HG02623 (cell line): ENCODE results near the gene DPYSL5.
A peak's percentile ranks its signal among the peaks of the same experiment; 100 is the strongest.

Source experiments
- ATAC-seq: cut with Tn5 transposase; IDR thresholded peaks from one replicate; pipeline ENCODE4 v1.9.1; 2021; ENCODE audit warnings: moderate library complexity; ENCODE audit not compliant: unreplicated experiment

DPYSL5 gene

GRCh38 chr2:26952374-26952773 is 104.4 kb downstream of the DPYSL5 start:
- no peak for ATAC-seq

- ATAC-seq = no peak
Observed at GRCh38 chr2:26954135-26954534, 106.2 kb downstream of the DPYSL5 start.

GRCh38 chr2:26957041-26957440 is 109.1 kb downstream of the DPYSL5 start:
- no peak for ATAC-seq

GRCh38 chr2:26957534-26957933 is 109.6 kb downstream of the DPYSL5 start:
- no peak for ATAC-seq

- no peak for ATAC-seq
Observed at GRCh38 chr2:26959331-26959730, 111.4 kb downstream of the DPYSL5 start.

- ATAC-seq = no peak
Observed at GRCh38 chr2:26964446-26965130, 116.7 kb downstream of the DPYSL5 start.

GRCh38 chr2:26968001-26968400 is 120.1 kb downstream of the DPYSL5 start:
- ATAC-seq = no peak

GRCh38 chr2:26969077-26969844 is 121.3 kb downstream of the DPYSL5 start:
- ATAC-seq = no peak

- ATAC-seq = peak; percentile 78
Observed at GRCh38 chr2:26970244-26970927, 122.5 kb downstream of the DPYSL5 start, which contains the start of gene MAPRE3. MAPRE3 (plus strand) TSS chr2:26970637; CDS start chr2:27022219, 51,582 bp downstream.

- no peak for ATAC-seq
Observed at GRCh38 chr2:26970928-26971627, 123.1 kb downstream of the DPYSL5 start.

GRCh38 chr2:26971911-26972786 is 124.2 kb downstream of the DPYSL5 start:
- ATAC-seq = no peak

GRCh38 chr2:26974352-26974751 is 126.4 kb downstream of the DPYSL5 start:
- no peak for ATAC-seq

GRCh38 chr2:26975102-26975501 is 127.2 kb downstream of the DPYSL5 start:
- ATAC-seq = no peak

- no peak for ATAC-seq
Observed at GRCh38 chr2:26975656-26976055, 127.7 kb downstream of the DPYSL5 start.

GRCh38 chr2:26976237-26976636 is 128.3 kb downstream of the DPYSL5 start:
- ATAC-seq = no peak

GRCh38 chr2:26977012-26977411 is 129.1 kb downstream of the DPYSL5 start:
- no peak for ATAC-seq

- ATAC-seq = no peak
Observed at GRCh38 chr2:26978061-26978596, 130.2 kb downstream of the DPYSL5 start.

- ATAC-seq = no peak
Observed at GRCh38 chr2:26979741-26980140, 131.8 kb downstream of the DPYSL5 start.

- no peak for ATAC-seq
Observed at GRCh38 chr2:26980971-26981370, 133.0 kb downstream of the DPYSL5 start.
